GM12878 (cell line): ENCODE results near the gene ETV1. TPM values are rescaled to one million over a fixed set of nuclear protein-coding genes. Genes with fewer than 3 reads are reported as not detected.

Experiments used
- ATAC-seq: fragments of 200-7000 bp; cut with Tn5 transposase; 3 replicates; pipeline ENCODE4 v1.9.1; 2020; ENCODE audit warnings: mild to moderate bottlenecking, moderate library complexity
- BruUV-seq: library from RNA; stranded (reverse); fragments of 400-500 nt; replicated peaks from 2 replicates; lab custom pipeline; 2021; lab: Mats Ljungman, UMichigan
- CTCF ChIA-PET: fragments of 300-600 bp; sonication (Branson Sonifier 250); formaldehyde crosslinking; extraction: SDS; loops from one replicate; lab custom pipeline; 2021; ENCODE audit warnings: inconsistent platforms; lab: Yijun Ruan, JAX
- POLR2A ChIA-PET: fragments of 350-600 bp; formaldehyde crosslinking; extraction: SDS; loops from one replicate; lab custom pipeline; 2021; ENCODE audit warnings: inconsistent platforms; lab: Charles Lee
- RAD21 ChIA-PET: fragments of 300-600 bp; sonication (Branson Sonifier 250); formaldehyde crosslinking; loops from one replicate; lab custom pipeline; 2023; ENCODE audit warnings: antibody characterized with exemption; ENCODE audit not compliant: unreplicated experiment; lab: Charles Lee
- SMC1A ChIA-PET: fragments of 300-600 bp; sonication (Branson Sonifier 250); formaldehyde crosslinking; loops from one replicate; lab custom pipeline; 2023; ENCODE audit not compliant: unreplicated experiment, uncharacterized antibody; lab: Charles Lee
- DNase-seq: peaks from one replicate; pipeline ENCODE4 v3.0.0-alpha.2; 2011; ENCODE audit warnings: low read depth, low spot score
- FAIRE-seq: peaks from 3 replicates; lab custom pipeline; 2011; peaks lifted over from hg19 to GRCh38; lab: Jason Lieb, UNC
- H2AFZ ChIP-seq: 2 replicates; pipeline ENCODE4 v1.6.0; 2011; ENCODE audit warnings: low read depth, low read length, control low read depth; ENCODE audit not compliant: control insufficient read depth
- H3K27ac ChIP-seq: 2 replicates; pipeline ENCODE4 v1.5.1; 2011; ENCODE audit warnings: control low read depth; ENCODE audit not compliant: control insufficient read depth, insufficient read depth
- H3K27me3 ChIP-seq, 2 experiments: replicated peaks in 1 of 2; 2 replicates each; pipeline versions ENCODE4 v1.6.0 to v1.6.1; 2011; ENCODE audit warnings: low read length in 1 of 2; ENCODE audit not compliant: control insufficient read depth in 2 of 2, insufficient read depth in 2 of 2
- H3K36me3 ChIP-seq, 2 experiments: 2 replicates each; pipeline ENCODE4 v1.5.1; 2011; ENCODE audit warnings: low read length in 1 of 2; ENCODE audit not compliant: control insufficient read depth in 2 of 2, insufficient read depth in 2 of 2
- H3K4me1 ChIP-seq: 2 replicates; pipeline ENCODE4 v1.6.1; 2011; ENCODE audit warnings: mild to moderate bottlenecking, low read length, moderate library complexity, mixed read lengths; ENCODE audit not compliant: control insufficient read depth, insufficient read depth
- H3K4me2 ChIP-seq: 2 replicates; pipeline ENCODE4 v1.6.0; 2011; ENCODE audit warnings: control low read depth; ENCODE audit not compliant: control insufficient read depth, insufficient read depth
- H3K4me3 ChIP-seq: fragments of 200-600 bp; sonication (generic); 2 replicates; pipeline ENCODE4 v1.5.1; 2016
- H3K79me2 ChIP-seq: 2 replicates; pipeline ENCODE4 v1.6.0; 2011; ENCODE audit warnings: low read length; ENCODE audit not compliant: control insufficient read depth, insufficient read depth
- H3K9ac ChIP-seq: 2 replicates; pipeline ENCODE4 v1.8.0; 2011; ENCODE audit warnings: low read length, control low read depth, mixed read lengths; ENCODE audit not compliant: control insufficient read depth, insufficient read depth
- H3K9me3 ChIP-seq: replicated peaks from 3 replicates; pipeline ENCODE4 v1.5.1; 2011; ENCODE audit warnings: mild to moderate bottlenecking, low read length; ENCODE audit not compliant: control insufficient read depth, insufficient read depth
- H4K20me1 ChIP-seq: 2 replicates; pipeline ENCODE4 v1.6.0; 2011; ENCODE audit not compliant: control insufficient read depth, insufficient read depth
- CUX1 ChIP-seq: IDR thresholded peaks from 2 replicates; pipeline ENCODE4 v1.6.1; 2012; ENCODE audit warnings: improper control_type of control experiment, low read depth, low read length; ENCODE audit not compliant: insufficient replicate concordance
- GATAD2B ChIP-seq: fragments of 450-650 bp; conservative IDR thresholded peaks from 2 replicates; pipeline ENCODE4 v1.6.1; 2017; ENCODE audit warnings: low read depth, mild to moderate bottlenecking, moderate library complexity
- HSF1 ChIP-seq: fragments of 150-350 bp; IDR thresholded peaks from 2 replicates; pipeline ENCODE4 v1.6.1; 2014; ENCODE audit warnings: mild to moderate bottlenecking, low read depth, low read length
- NFYB ChIP-seq: IDR thresholded peaks from 2 replicates; pipeline ENCODE4 v1.6.1; 2011; ENCODE audit warnings: low read depth, mild to moderate bottlenecking, low read length, improper control_type of control experiment, moderate library complexity; ENCODE audit not compliant: insufficient read depth
- NKRF ChIP-seq: fragments of 450-650 bp; conservative IDR thresholded peaks from 2 replicates; pipeline ENCODE4 v1.6.1; 2017; ENCODE audit warnings: mild to moderate bottlenecking, moderate library complexity
- SIX5 ChIP-seq: IDR thresholded peaks from 2 replicates; pipeline ENCODE4 v1.6.1; 2011; ENCODE audit warnings: mild to moderate bottlenecking, low read depth, low read length, moderate library complexity; ENCODE audit not compliant: severe bottlenecking
- in situ Hi-C: fragments of 300-500 bp; cut with MboI; formaldehyde crosslinking; loops from 9 replicates; pipeline ENCODE4 v1.14.3; 2018; ENCODE audit warnings: mixed read lengths
- intact Hi-C: fragments of 100-400 bp; cut with micrococcal nuclease; formaldehyde crosslinking; loops from one replicate; pipeline ENCODE4 v1.14.2; 2022; ENCODE audit not compliant: unreplicated experiment
- polyA plus RNA-seq, 11 experiments: library from polyadenylated mRNA; depleted of rRNA in 4 of 11; unstranded in 6 of 11; stranded (reverse) in 5 of 11; fragments of >200 nt; fragmentation: Nextera tagmentation in 4 of 11; fragmentation: Illumina TruSeq in 1 of 11; extraction: Ambion mirVana in 4 of 11; extraction: Trizol in 1 of 11; gene quantifications; 1 replicate in 1 of 11; 2 replicates in 10 of 11; pipeline versions ENCODE4 v1.2.1 to v1.2.3, GENCODE V29; 2011 to 2016; ENCODE audit warnings: inconsistent platforms in 2 of 11, missing spikeins in 2 of 11, low read depth in 1 of 11
- total RNA-seq, 4 experiments: library from RNA; depleted of rRNA in 3 of 4; stranded (reverse); fragments of >200 nt in 3 of 4; fragmentation: Illumina TruSeq in 1 of 4; extraction: Trizol in 1 of 4; gene quantifications; 2 replicates each; pipeline versions ENCODE4 v1.2.1 to v1.2.3, GENCODE V29; 2013 to 2021

Gene ETV1
- total and polyA plus RNA-seq, 10 of the 15 experiments (the other 5 are each of a cell fraction or from before 2014, with no cell fraction given), result 0.03 to 9.3 (median 0.16) TPM; not detected in 4

- POLR2A ChIA-PET, result no interaction called here
- Histone ChIP-seq H3K79me2 (no peaks in the 10 kb centered on the region), H3K27ac (no peak overlapping the region), H3K27me3 (no peaks in the 10 kb centered on the region), H3K36me3 (no peaks in the 10 kb centered on the region), H3K4me1 (no peaks in the 10 kb centered on the region), H3K4me3 (no peak overlapping the region), H3K9me3 (no peaks in the 10 kb centered on the region), H2AFZ (no peak overlapping the region), H3K9ac (no peak overlapping the region), H3K4me2 (no peak overlapping the region), H4K20me1 (no peaks in the 10 kb centered on the region)
- intact Hi-C loops (no loop called here), in situ Hi-C loops (no loop called here)
- SMC1A ChIA-PET, result no interaction called here
- TF ChIP-seq SIX5 (no peak), NKRF (no peak), HSF1 (no peak), NFYB (no peak), GATAD2B (no peak), CUX1 (no peak)
- BruUV-seq, result no TSS peak
- FAIRE-seq, result no peak
- no peak for ATAC-seq
- CTCF ChIA-PET, result no interaction called here
- no peak for DNase-seq
- RAD21 ChIA-PET, result no interaction called here
These were observed 111.3 kb downstream of the ETV1 start for GRCh38 chr7:13878154-13878553.
